ENCODE measurements around the gene KCNK7. TPM values are rescaled to one million over a fixed set of nuclear protein-coding genes. Genes with fewer than 3 reads are reported as not detected.

The KCNK7 gene
- total RNA-seq, 1 donor from 2014 or later = 0.17 TPM

DNA sequence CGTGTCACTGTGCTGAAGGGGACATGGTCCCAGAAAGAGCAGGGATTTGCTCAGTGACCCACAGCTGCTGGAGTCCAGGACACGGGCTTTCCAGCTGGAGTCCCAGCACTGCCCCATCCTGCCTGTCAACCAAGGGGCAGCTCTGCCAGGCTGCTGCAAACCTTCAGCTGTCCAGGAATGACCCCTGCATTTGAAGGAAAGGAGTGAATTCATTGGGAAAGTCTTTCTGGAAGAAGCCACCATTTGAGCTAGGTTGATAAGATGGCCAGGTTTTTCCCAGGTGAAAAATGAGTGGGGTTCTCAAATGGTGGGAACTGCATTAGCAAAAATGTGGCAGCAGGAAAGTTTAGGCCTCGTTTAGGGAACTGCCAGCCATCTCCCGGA is 9.4 kb downstream of the KCNK7 start:
- TF ChIP-seq, protein P1, sequence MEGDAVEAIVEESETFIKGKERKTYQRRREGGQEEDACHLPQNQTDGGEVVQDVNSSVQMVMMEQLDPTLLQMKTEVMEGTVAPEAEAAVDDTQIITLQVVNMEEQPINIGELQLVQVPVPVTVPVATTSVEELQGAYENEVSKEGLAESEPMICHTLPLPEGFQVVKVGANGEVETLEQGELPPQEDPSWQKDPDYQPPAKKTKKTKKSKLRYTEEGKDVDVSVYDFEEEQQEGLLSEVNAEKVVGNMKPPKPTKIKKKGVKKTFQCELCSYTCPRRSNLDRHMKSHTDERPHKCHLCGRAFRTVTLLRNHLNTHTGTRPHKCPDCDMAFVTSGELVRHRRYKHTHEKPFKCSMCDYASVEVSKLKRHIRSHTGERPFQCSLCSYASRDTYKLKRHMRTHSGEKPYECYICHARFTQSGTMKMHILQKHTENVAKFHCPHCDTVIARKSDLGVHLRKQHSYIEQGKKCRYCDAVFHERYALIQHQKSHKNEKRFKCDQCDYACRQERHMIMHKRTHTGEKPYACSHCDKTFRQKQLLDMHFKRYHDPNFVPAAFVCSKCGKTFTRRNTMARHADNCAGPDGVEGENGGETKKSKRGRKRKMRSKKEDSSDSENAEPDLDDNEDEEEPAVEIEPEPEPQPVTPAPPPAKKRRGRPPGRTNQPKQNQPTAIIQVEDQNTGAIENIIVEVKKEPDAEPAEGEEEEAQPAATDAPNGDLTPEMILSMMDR (conservative IDR thresholded peaks at IDR 0.05; ENCODE audit: low read depth, low read length) = no peak
- no peak overlapping the region for H3K4me3 ChIP-seq (ENCODE audit: low read depth, low read length)
- no peak for DNase-seq (ENCODE audit: low read depth)

DNA sequence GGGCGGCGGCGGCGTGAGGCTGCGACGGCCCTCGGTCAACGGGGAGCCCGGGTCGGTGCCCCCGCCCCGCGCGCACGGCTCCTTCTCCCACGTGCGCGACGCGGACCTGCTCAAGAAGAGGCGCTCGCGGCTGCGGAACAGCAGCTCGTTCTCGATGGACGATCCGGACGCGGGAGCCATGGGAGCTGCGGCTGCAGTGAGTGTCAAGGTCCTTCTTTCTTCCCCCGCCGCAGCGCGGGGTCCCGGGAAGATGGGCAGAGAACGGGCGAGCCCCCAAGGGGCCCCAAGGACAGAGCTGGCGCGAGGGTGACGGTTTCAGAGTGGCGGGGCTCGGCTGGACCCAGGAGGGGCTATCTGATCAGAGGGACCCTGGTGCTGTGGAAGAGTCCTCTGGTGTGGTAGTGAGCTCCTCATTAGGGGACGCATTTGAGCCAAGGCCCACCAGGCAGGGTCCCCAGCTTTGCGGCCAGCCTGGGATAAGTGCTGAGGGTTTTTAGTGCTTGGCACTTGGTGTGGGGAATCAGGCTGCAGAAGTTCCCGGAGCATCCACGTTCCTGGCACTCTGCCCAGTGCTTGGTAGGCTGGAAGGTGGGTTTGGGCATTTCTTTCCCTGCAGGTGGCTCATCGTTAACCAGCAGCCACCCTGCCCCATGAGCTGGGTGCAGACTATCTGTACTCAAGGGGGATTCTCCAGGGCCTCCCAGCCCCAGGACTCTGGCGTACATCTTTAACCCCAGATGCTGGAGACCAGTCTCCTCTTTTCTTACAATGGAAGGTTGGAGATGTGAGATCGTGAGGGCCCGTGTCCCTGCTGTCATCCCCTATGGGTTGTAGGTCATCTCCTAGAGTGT is 10.0 kb downstream of the KCNK7 start:
- TF ChIP-seq, protein P1 (conservative IDR thresholded peaks at IDR 0.05; ENCODE audit: low read depth, low read length) = no peak
- no peak overlapping the region for H3K4me3 ChIP-seq (ENCODE audit: low read depth, low read length)
- DNase-seq (ENCODE audit: low read depth) = no peak

DNA sequence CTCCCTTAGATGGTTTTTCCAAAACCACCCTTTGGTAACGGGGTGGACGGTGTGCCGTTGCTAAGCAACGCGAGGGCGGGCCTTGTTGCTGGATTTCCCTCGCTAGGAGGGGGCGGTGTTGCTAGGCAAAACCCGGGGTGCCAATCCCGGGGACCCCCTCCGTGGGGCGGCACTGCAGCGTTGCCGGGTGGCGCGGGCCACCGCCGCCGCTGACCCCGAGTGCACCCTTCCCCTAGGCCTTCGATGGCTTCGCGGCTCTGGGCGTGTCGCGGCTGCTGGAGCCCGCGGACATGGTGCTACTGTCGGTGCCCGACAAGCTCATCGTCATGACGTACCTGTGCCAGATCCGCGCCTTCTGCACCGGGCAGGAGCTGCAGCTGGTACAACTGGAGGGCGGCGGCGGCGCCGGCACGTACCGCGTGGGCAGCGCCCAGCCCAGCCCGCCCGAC is 10.9 kb downstream of the KCNK7 start:
- DNase-seq (ENCODE audit: low read depth) = no peak
- H3K4me3 ChIP-seq (ENCODE audit: low read depth, low read length) = no peak overlapping the region
- TF ChIP-seq, protein P1 (conservative IDR thresholded peaks at IDR 0.05; ENCODE audit: low read depth, low read length) = no peak

DNA sequence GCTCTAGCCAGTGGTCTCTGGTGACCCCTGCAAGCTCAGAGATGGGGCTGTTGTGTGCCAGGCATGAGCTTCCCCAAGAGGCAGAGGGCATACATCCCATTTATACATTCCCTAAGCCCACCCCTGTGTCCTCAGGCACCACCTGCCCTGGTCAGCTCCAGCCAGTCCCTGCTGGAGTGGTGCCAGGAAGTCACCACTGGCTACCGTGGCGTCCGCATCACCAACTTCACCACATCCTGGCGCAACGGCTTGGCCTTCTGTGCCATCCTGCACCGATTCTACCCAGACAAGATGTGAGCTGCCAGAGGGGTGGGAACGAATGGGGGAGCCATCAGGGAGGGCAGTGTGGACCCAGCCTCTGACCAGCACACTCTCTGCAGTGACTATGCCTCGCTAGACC is 11.5 kb downstream of the KCNK7 start:
- TF ChIP-seq, protein P1 (conservative IDR thresholded peaks at IDR 0.05; ENCODE audit: low read depth, low read length) = no peak
- no peak for DNase-seq (ENCODE audit: low read depth)
- H3K4me3 ChIP-seq (ENCODE audit: low read depth, low read length) = no peak overlapping the region

DNA sequence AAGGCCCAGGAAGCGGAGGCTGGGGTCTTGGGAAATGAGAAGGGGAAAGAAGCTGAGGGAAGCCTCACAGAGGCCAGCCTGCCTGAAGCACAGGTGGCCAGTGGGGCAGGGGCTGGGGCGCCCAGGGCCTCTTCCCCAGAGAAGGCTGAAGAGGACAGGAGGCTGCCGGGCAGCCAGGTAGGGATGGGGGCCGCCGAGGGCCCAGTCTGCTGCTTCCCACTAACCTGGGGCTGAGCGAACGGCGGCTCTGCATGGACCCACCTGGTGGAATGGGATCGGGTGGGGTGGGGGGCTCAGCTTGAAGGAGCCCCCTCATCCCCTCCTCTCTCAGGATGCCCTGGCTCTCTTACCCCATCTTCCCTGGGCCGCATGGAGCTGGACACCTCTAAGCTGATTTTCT is 12.0 kb downstream of the KCNK7 start:
- TF ChIP-seq, protein P1 (conservative IDR thresholded peaks at IDR 0.05; ENCODE audit: low read depth, low read length) = no peak
- no peak for DNase-seq (ENCODE audit: low read depth)
- no peak overlapping the region for H3K4me3 ChIP-seq (ENCODE audit: low read depth, low read length)

DNA sequence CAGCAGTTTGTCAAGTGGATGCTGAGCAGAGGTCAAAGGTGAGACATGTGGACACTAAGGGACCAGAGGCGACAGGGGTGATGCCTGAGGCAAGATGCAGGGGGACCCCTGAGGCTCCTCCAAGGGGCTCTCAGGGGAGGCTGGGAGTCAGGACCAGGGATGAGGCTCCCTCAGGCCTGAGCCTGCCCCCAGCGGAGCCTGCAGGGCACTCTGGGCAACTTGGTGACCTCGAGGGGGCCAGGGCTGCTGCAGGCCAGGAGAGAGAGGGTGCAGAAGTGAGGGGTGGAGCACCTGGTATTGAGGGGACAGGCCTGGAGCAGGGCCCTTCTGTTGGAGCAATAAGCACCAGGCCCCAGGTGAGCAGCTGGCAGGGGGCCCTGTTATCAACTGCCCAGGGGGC is 13.7 kb downstream of the KCNK7 start:
- no peak overlapping the region for H3K4me3 ChIP-seq (ENCODE audit: low read depth, low read length)
- no peak for DNase-seq (ENCODE audit: low read depth)
- TF ChIP-seq, protein P1 (conservative IDR thresholded peaks at IDR 0.05; ENCODE audit: low read depth, low read length) = no peak

DNA sequence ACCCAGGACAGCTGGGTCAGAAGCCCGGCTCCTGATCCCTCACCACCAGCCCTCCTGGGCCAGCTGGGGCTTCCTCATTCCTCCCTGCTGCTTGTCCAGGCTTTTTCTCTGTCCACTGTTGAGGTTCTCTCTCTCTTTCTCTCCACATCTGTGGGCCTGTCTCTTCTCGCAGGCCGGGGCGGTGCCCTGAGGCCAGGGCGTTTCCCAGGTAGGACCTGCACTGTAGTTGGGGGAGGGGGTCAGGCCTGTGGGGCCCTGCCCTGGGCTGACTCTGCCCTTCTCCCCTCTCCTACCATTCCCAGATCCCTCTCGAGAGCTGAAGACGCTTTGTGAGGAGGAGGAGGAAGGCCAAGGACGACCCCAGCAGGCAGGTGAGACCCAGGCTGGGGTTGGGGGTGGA is 14.8 kb downstream of the KCNK7 start:
- no peak for DNase-seq (ENCODE audit: low read depth)
- no peak overlapping the region for H3K4me3 ChIP-seq (ENCODE audit: low read depth, low read length)
- TF ChIP-seq, protein P1 (conservative IDR thresholded peaks at IDR 0.05; ENCODE audit: low read depth, low read length) = no peak

All from epithelial cell of proximal tubule (primary cell).